Nasal cavity respiratory epithelium epithelial cell of viscerocranial mucosa (primary cell): ENCODE results near the gene POLR3C. TPM values are rescaled to one million over a fixed set of nuclear protein-coding genes. Genes with fewer than 3 reads are reported as not detected.

Experiments
- total RNA-seq: library from RNA; depleted of rRNA; stranded (reverse); fragments of >200 nt; gene quantifications from 2 replicates; pipeline ENCODE4 v1.2.3, GENCODE V29; 2014

POLR3C gene, protein sequence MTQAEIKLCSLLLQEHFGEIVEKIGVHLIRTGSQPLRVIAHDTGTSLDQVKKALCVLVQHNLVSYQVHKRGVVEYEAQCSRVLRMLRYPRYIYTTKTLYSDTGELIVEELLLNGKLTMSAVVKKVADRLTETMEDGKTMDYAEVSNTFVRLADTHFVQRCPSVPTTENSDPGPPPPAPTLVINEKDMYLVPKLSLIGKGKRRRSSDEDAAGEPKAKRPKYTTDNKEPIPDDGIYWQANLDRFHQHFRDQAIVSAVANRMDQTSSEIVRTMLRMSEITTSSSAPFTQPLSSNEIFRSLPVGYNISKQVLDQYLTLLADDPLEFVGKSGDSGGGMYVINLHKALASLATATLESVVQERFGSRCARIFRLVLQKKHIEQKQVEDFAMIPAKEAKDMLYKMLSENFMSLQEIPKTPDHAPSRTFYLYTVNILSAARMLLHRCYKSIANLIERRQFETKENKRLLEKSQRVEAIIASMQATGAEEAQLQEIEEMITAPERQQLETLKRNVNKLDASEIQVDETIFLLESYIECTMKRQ
- total RNA-seq, result 32.5 and 32.6 TPM in 2 replicates

DNA sequence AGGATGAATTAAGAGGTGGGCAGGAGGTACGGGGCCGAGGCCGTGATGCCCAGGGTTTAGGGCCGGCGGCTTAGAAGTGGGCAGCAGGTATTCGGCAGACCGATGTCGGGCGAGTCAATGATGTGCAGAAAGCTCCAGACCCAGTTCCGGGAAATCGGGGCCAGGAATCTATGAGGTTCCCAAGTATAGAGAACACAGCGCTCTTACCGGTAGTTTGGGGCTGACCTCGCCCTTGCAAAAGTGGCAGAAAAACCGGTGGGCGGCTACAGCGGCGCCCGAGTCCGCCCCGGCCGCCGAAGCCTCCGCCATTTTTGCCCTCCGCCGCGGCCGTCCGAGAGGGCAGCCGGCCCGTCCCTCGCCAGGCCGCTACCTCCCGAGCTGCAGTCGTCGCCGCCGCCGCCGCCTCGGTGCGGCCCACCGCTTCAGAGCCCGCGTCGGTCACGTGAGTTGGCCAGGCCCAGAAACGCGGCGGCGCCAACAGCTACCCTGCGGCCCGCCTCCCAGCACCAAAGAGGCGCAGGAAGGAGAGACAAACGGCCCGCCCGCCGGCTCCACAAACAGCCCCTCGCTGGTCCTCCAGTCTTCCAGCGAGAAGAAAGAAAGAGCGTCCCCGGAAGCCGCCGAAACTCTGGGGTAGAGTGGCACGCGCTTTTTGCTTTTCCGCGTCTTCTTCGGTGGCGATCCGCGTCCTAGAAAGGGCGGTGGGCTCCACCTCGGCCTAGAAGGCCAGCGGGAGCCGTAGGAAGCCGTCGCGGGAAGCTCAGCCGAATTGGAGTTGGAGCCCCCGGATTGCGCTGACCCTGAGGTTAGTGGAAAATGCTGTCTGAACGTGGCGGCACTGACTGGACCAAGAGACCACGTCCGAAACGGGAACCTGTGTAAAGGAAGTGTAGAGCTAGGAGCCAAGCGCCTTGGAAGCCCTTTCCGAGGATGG is at the start of gene POLR3C, which contains the start of gene RNF115:
Gene POLR3C (plus strand): TSS at position 636 of the 934 bp plus-strand sequence. CDS start 1,577 bp downstream, outside the sequence.
Gene RNF115 (minus strand): TSS at position 531 of the 934 bp plus-strand sequence. CDS start 222 bp downstream, at position 309.

DNA sequence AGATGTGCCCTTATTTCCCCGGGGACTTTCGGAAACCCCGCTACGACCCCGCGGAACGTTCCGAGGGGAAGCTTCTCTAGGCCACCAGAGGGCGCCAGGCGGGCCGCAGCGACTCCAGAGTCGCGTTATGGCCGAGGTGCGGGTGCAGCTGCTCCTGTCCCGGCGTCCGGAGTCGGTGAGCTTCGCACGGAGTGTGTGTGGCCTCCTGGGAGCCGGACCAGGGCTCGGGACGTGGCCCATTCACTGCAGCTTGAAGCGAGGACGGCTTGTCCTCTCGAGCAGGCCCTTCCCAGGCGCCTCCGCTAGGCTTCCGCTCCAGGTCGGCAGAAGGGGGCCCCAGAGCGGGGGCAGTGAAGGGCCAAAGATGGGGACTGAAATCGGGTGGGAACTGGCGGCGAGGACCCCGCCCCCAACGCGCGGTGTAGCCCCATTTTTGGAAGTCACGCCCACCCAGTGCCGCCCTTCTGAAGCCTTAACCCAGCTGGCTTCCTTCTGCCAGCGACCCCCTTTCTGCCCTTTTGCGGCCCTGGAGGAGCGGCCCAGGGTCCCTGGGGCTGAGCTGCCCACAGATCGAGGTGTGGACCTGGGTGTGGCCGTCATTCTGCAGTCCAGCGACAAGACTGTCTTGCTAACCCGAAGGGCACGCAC is 21.6 kb downstream of the POLR3C start, which contains the start of gene NUDT17:
Gene NUDT17 (plus strand): TSS at position 117 of the 648 bp plus-strand sequence. CDS start 11 bp downstream, at position 128.

DNA sequence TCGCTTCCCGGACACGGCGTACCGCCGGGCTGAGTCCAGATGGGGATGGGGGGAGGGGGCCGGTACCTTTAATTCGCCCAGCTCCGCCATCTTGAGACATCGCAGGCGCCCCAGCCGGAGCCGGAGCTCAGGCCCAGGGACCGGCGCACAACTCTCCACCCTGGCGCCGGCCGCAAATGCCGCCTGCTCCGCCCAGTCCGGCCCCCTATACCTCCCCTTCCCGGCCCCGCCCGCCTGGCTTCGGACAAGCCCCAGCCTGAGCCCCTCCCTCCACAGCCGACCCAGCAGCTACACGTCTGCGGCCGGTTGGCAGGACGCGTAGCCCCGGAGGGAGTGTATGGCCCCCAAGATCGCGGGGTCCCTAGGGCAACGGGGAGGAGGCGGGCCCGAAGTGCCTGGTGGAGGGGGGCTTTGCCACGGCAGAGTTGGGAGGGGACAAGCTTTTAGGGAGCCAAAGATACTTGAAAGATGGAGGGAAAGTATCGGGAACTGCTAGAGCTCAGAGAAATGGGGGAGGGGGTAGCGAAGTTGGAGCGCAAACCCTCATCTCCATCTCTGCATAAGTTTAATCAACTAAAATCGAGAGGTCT is 35.0 kb downstream of the POLR3C start, which contains the start of gene PIAS3:
Gene PIAS3 (minus strand): TSS at position 181 of the 590 bp plus-strand sequence. CDS start 91 bp downstream, at position 90.

DNA sequence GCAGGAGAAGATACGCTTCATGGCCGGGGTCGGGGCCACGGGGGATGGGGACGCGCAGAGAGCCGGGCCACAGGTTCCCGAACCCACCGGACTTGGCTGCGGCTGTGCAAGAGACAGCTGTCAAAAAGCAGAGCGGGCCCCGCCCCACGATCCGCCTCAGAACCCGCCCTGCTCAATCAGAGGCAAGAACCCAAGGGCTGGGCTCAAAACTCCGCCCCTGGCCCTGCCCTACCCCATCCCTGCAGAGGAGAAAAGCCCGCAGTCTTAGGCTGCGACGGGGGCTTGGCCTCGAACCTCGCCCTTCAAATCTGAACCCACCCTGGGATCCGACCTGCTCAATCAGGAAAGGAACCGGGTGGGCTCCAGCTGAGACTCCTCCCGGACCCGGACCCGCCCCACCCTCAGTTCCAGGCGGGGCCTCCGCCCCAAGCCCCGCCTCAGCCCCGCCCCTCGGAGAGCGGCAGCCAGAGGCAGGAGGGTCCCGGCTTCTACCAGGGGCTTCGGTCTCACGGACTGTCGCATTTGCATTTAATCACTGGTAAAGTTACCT is 61.8 kb downstream of the POLR3C start, which contains the start of gene ANKRD35:
Gene ANKRD35 (minus strand): TSS at position 129 of the 550 bp plus-strand sequence. CDS start 108 bp downstream, at position 21.

Other genes starting within 250 kb of the POLR3C start
- 24.5 and 36.2 TPM in 2 replicates for gene GPR89A, start 216.2 kb upstream of the POLR3C start, total RNA-seq
- 0.21 TPM in 1 of 2 replicates, not detected in the other for gene PDZK1, start 116.8 kb upstream of the POLR3C start, total RNA-seq
- gene CD160, start 104.7 kb upstream of the POLR3C start, total RNA-seq, result under 0.01 TPM in 1 of 2 replicates, not detected in the other
- 10.0 and 10.3 TPM in 2 replicates for gene RNF115, start 105 bp upstream of the POLR3C start, total RNA-seq
- gene NUDT17, start 21.4 kb downstream of the POLR3C start, total RNA-seq, result 0.34 and 0.78 TPM in 2 replicates
- 5.8 and 23.1 TPM in 2 replicates for gene PIAS3, start 34.9 kb downstream of the POLR3C start, total RNA-seq
- gene ANKRD35, start 61.7 kb downstream of the POLR3C start, total RNA-seq, result 0.68 and 3.8 TPM in 2 replicates
- 0.34 and 1.7 TPM in 2 replicates for gene ITGA10, start 85.8 kb downstream of the POLR3C start, total RNA-seq
- 15.0 and 26.4 TPM in 2 replicates for gene PEX11B, start 94.5 kb downstream of the POLR3C start, total RNA-seq
- gene RBM8A, start 103.3 kb downstream of the POLR3C start, total RNA-seq, result 92.6 and 157 TPM in 2 replicates
- 2.4 and 6.1 TPM in 2 replicates for gene LIX1L, start 133.8 kb downstream of the POLR3C start, total RNA-seq
- under 0.01 and 0.21 TPM in 2 replicates for gene ANKRD34A, start 140.4 kb downstream of the POLR3C start, total RNA-seq
- gene POLR3GL, start 140.5 kb downstream of the POLR3C start, total RNA-seq, result 5.1 and 7.2 TPM in 2 replicates
- 8.9 and 34.3 TPM in 2 replicates for gene TXNIP, start 172.4 kb downstream of the POLR3C start, total RNA-seq
- not detected in 2 replicates for gene HJV, start 197.5 kb downstream of the POLR3C start, total RNA-seq